ENCODE measurements around the gene EEF2K.

EEF2K gene

GRCh38 chr16:22190081-22190775, 15.8 kb upstream of the EEF2K start:
- DNase-seq = peak; percentile 100

- peak; percentile 99 for DNase-seq
Observed at GRCh38 chr16:22190776-22191531, 15.1 kb upstream of the EEF2K start.

GRCh38 chr16:22191532-22192260, 14.4 kb upstream of the EEF2K start:
- DNase-seq = peak; percentile 43 to 48

GRCh38 chr16:22192261-22193062, 13.6 kb upstream of the EEF2K start:
- peak; percentile 78 to 81 for DNase-seq

GRCh38 chr16:22193063-22193411, 13.0 kb upstream of the EEF2K start:
- DNase-seq = peak in 1 of 2 experiments; percentile 25

- peak; percentile 27 to 31 for DNase-seq
Observed at GRCh38 chr16:22194707-22195444, 11.2 kb upstream of the EEF2K start.

GRCh38 chr16:22195445-22195694, 10.7 kb upstream of the EEF2K start:
- no peak for DNase-seq

- DNase-seq = peak; percentile 98
Observed at GRCh38 chr16:22195695-22196558, 10.2 kb upstream of the EEF2K start.

- DNase-seq = peak in 1 of 2 experiments; percentile 46
Observed at GRCh38 chr16:22196559-22197168, 9.4 kb upstream of the EEF2K start.

- DNase-seq = no peak
Observed at GRCh38 chr16:22198547-22199293, 7.4 kb upstream of the EEF2K start.

- no peak for DNase-seq
Observed at GRCh38 chr16:22202261-22202637, 3.8 kb upstream of the EEF2K start.

- DNase-seq = no peak
Observed at GRCh38 chr16:22203091-22203490, 3.0 kb upstream of the EEF2K start.

GRCh38 chr16:22204091-22204655, 1.9 kb upstream of the EEF2K start:
- DNase-seq = no peak

- DNase-seq = no peak
Observed at GRCh38 chr16:22205577-22206012, 483 bp upstream of the EEF2K start.

- peak; percentile 79 to 82 for DNase-seq
Observed at GRCh38 chr16:22206842-22207714, 1.0 kb downstream of the EEF2K start.

- DNase-seq = no peak
Observed at GRCh38 chr16:22207715-22208360, 1.8 kb downstream of the EEF2K start.

GRCh38 chr16:22210285-22210684, 4.2 kb downstream of the EEF2K start:
- DNase-seq = no peak

- no peak for DNase-seq
Observed at GRCh38 chr16:22210854-22211253, 4.8 kb downstream of the EEF2K start.
